GM18867 (cell line): ENCODE data around the gene DLGAP4.

ENCODE experiments used
- ATAC-seq: cut with Tn5 transposase; IDR thresholded peaks from one replicate; pipeline ENCODE4 v1.9.1; 2021; ENCODE audit warnings: mild to moderate bottlenecking, moderate library complexity; ENCODE audit not compliant: unreplicated experiment

Gene DLGAP4

GRCh38 chr20:36349384-36350170 lies 43.4 kb downstream of the DLGAP4 start:
- no peak for ATAC-seq

- ATAC-seq = no peak
These were observed 44.3 kb downstream of the DLGAP4 start for GRCh38 chr20:36350439-36350838.

- no peak for ATAC-seq
These were observed 45.8 kb downstream of the DLGAP4 start for GRCh38 chr20:36351937-36352336.

GRCh38 chr20:36352843-36353553 lies 46.9 kb downstream of the DLGAP4 start:
- ATAC-seq = no peak

- ATAC-seq = no peak
These were observed 47.6 kb downstream of the DLGAP4 start for GRCh38 chr20:36353740-36354139.

GRCh38 chr20:36355469-36356171 lies 49.5 kb downstream of the DLGAP4 start:
- no peak for ATAC-seq

- ATAC-seq = no peak
These were observed 53.7 kb downstream of the DLGAP4 start for GRCh38 chr20:36359668-36360406.

- no peak for ATAC-seq
These were observed 54.3 kb downstream of the DLGAP4 start for GRCh38 chr20:36360429-36360828.

GRCh38 chr20:36361406-36361805 lies 55.3 kb downstream of the DLGAP4 start:
- ATAC-seq = no peak

- no peak for ATAC-seq
These were observed 56.1 kb downstream of the DLGAP4 start for GRCh38 chr20:36362261-36362660.

GRCh38 chr20:36362978-36363713 lies 57.0 kb downstream of the DLGAP4 start:
- no peak for ATAC-seq

- no peak for ATAC-seq
These were observed 58.4 kb downstream of the DLGAP4 start for GRCh38 chr20:36364506-36364905.

GRCh38 chr20:36366623-36367369 lies 60.7 kb downstream of the DLGAP4 start:
- ATAC-seq = no peak

GRCh38 chr20:36367370-36367745 lies 61.2 kb downstream of the DLGAP4 start:
- no peak for ATAC-seq

GRCh38 chr20:36367907-36368799 lies 62.0 kb downstream of the DLGAP4 start:
- no peak for ATAC-seq

- no peak for ATAC-seq
These were observed 62.7 kb downstream of the DLGAP4 start for GRCh38 chr20:36368869-36369268.

- no peak for ATAC-seq
These were observed 63.6 kb downstream of the DLGAP4 start for GRCh38 chr20:36369739-36370138.

GRCh38 chr20:36370991-36371790 lies 65.1 kb downstream of the DLGAP4 start:
- ATAC-seq = no peak
